HG02763 (cell line): ENCODE data around the gene ENTPD3.
"Not testable (repeated sequence)": the region's sequence is repeated elsewhere in the genome, so short reads cannot be mapped to it uniquely, and the experiment has no call there.

Experiments
- ATAC-seq: cut with Tn5 transposase; IDR thresholded peaks from one replicate; pipeline ENCODE4 v1.9.1; 2021; ENCODE audit warnings: mild to moderate bottlenecking, moderate library complexity; ENCODE audit not compliant: unreplicated experiment

ENTPD3 gene

DNA sequence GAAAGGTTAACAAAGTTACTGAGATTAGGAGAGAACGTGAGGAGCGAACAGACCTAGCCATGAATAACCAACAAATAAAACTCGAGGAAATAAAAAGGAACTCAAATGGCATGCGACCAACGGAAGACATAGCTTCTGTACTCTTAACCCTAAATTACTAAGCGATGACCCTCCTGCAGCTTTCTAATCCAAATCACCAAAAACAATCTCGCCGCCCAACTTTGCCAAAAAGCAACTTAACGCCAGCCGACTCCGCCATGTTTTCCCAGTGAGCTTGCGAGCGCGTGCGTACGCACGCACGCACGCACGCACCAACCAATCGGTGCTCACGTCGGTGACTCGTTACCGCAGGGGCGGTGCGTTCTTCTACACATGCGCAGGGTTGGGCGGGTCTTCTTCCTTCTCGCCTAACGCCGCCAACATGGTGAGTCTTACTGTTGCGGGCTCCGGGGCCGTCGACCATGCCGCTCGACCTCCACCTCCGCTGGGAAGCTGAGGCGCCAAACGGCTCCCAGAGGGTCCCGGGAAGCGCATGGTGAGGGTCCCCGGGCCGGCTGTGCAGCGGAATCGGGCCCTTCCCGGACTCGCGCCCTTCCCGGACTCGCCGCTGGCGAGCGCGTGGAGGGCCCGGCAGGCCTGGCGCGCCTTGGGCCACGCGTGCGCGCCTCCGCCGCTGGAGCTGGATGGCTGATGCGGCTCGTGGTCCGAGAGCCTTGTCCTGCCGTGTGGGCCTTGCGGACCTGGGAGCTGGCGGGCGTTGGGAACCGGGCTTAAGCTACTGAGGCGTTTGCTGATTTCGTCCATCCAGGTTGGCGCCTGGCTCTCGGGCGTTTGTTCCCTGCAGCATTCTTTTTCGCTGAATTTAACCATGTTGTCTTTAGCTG, 70.2 kb downstream of the ENTPD3 start, which contains the start of gene RPL14:
Gene RPL14, plus strand, starts transcription at position 400 of the 884 bp plus-strand sequence. Its CDS starts 133 bp downstream, at position 533.
- peak; percentile 69 for ATAC-seq

DNA sequence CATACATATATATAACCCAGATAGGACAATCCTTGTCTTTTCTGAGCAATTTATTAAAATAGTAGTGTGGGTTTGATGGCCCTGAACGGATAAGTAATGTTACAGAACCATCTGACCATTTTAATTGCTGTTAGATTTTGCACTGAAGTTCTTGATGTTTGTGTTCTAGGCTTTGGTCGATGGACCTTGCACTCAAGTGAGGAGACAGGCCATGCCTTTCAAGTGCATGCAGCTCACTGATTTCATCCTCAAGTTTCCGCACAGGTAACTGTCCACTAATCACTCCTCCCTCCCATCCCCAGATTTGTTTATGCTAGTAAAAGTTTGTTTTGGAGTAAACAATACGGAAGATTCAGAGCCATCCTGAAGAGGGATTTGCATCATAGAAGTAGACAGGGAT, 71.5 kb downstream of the ENTPD3 start:
- ATAC-seq: no peak

DNA sequence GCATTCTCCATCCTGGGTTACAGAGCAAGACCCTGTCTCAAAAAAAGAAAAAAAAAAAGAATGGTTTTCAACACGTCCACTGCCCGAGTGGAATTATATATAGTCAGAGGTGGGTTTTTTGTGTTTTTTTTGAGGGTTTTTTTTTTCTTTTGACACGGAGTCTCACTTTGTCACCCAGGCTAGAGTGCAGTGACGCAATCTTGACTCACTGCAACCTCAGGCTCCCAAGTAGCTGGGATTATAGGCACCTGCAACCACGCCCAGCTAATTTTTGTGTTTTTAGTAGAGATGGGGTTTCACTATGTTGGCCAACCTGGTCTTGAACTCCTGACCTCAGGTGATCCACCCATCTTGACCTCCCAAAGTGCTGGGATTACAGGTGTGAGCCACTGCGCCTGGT, 73.5 kb downstream of the ENTPD3 start:
- ATAC-seq: not testable (repeated sequence)

DNA sequence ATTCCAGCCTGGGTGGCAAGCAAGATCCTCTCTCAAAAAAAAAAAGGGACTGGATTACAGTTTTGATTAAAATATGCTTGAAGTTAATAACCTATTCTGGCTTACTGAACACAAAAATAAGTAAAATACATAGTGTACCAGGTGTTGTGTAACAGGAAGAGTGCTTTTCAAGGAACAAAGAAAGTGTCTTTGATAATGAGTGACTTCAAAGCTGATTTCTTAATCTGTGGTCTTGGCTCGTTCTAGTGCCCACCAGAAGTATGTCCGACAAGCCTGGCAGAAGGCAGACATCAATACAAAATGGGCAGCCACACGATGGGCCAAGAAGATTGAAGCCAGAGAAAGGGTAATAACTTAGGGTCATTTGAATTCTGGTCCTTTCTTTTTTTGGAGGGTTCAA, 74.2 kb downstream of the ENTPD3 start:
- ATAC-seq: no peak

DNA sequence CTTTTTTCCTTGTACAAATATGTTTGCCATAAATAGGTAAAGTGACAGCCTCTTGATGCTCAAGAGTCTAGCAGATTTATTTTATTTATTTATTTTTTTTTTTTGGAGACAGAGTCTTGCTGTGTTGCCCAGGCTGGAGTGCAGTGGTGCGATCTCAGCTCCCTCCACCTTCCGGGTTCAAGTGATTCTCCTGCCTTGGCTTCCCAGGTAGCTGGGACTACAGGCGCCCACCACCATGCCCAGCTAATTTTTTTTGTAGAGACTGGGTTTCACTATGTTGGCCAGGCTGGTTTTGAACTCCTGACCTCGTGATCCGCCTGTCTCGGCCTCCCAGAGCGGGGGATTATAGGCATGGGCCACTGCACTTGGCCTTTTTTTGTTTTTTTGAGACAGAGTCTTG, 75.9 kb downstream of the ENTPD3 start:
- not testable (repeated sequence) for ATAC-seq

DNA sequence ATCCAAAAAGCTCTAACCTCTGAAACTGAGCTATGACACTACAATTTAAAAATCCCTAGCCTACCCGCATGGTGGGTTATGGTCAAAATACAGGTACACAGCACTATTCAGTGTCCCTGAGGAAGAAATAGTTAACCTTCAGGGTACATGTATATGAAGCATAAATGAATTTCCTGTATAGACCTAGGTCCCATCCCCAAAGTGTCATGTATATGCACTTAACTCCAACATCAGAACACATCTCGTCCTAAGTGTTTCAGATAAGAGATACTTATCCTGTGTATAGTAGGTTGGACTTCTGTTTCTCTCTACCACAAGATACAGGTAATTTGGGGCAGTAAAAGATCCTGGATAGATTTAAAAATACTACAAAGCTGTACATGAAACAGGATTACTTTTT, 76.6 kb downstream of the ENTPD3 start:
- ATAC-seq: no peak

DNA sequence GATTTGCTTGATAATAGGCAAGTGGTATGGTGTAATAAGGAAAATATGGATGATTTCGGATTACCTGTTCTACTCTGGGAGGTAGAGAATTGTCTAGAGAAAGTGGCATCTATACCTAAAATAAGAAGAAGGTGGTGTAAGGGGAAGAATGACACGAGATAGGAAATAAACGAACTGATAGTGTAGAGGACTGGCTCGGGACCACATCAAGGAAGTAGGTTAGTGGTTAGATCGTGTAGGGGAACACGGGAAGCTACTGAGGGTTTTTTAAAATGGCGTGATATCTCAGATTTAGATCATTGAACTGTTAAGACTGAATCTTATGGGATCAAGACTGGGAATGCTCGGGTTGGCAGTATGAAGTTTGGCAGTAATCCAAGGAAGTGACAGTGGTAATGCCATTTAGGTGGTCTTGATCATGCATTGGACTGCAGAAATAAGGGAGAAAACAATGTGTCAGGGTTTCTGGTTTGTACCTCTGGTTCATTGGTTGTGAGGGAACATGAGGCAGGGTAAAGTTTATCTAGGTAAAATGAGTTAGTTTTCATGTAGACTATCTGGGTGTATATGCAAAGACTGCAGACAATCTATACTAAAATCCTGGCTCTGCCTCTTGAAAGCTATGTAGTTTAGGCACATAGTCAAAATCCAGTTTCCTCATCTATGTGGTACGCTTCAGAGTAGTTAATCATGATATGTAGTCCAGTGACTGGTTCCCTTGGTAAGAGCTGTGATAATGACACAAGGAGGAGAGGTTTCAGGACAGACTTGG, 77.5 kb downstream of the ENTPD3 start:
- no peak for ATAC-seq

DNA sequence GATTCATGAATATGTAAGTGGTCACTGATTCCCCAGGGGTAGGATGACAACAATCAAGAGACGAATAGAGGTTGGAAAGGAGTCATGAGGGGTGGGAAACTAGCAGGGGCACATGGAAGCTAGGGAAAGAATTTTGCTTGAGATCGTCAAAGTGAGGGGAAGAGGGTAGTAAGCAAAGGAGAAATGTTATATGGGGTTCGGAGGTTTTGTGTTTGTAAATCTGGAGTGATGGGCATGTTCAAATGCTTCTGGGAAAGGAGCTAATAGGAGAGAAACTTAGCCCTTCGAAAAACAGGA, 78.1 kb downstream of the ENTPD3 start:
- no peak for ATAC-seq

DNA sequence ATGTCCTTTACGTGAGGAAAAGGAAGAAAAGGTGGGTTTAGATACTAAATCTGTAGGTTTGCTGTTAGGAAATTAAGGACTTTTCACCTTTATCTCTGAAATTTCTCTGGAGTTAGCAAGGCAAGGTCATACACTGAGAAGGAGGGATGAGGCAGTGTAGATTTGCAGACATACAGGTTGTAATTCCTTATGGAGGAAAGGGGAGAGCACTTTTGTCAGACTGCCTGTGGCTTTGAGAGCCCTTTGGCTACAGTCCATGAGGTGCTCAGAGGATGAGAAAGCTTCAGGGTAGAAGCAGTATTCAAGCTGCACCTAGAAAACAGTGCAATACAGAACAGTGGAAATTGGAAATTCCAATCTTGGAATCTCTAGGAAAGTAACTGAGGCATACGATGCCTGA, 78.5 kb downstream of the ENTPD3 start:
- no peak for ATAC-seq

DNA sequence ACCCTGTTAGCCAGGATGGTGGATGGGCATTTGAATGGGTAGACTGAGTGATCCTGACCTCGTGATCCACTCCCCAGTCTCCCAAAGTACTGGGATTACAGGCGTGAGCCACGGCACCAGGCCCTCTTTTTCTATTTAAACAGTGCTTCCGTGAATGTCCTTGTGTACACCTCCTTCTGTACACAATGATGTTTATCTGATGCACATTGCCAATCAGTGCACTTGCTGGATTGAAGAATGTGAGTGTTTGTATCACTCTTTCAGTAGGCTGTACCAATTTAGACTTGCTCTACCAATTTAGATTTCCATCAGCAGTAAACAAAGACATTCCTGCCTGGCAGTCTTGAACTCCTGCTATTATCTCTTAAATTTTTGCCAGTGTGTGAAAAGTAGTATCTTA, 81.0 kb downstream of the ENTPD3 start:
- ATAC-seq: no peak

DNA sequence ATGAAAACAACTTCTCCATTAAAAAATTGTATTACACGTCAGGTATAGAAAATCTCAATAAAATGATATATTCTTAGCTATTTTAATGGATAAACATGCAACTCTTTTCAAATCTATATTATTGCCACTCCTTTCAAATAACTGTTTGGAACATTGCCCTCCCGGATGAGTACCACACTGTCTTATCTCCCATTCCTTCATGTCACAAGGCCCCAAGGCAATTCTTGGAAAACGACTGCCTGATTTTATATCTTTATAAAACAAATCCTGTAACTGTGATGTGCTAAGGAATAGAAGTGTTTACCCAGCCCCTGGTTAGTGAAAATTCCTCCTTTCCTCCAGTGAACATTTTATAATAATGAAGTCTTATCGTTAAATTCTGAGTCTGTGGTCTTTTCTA, 83.7 kb downstream of the ENTPD3 start:
- ATAC-seq: no peak

DNA sequence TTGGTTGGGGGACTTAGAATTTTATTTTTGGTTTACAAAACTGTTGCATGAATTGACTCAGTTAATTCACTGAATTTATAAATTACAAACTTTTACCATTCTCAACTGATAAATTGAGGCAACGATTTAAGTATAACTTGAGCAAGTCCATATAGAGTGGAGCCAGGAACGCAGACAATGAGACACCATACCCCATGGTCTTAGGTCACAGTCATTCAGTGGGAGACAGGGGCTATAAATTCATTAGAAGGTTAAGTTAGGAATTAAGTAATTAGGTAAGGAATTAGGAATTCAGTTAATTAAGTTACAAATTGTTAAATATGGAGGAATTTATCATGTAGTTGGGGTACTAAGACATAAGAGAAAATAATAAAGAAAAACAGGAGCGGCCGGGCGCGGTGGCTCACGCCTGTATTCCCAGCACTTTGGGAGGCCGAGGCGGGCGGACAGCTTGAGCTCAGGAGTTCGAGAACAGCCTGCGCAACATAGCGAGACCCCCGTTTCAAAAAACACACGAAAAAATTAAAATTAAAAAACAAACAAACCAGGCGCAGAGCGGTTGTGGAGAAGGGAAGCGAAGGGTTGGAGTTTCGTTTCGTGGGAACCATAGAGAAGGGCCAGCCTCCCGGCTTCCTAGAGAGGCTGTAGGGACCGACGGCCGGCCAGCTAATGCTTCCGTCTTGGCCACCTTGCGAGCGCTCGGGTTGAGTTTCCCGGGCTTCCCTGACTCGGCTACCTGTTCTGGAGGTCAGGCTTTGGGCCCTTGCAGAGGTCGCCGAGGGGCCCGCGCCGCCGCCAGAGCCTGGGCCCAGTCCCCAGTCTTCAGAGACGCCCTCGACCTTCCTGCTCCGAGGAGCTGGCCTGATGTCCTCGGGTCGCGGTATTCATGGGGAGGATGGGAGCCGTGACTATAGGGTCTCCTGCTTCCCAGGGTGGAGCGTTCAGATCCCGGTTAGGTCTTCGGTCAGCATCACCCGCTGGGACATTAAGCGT, 89.8 kb downstream of the ENTPD3 start, which contains the start of gene ZNF619:
Gene ZNF619, plus strand, starts transcription at position 645 of the 993 bp plus-strand sequence. CDS start 858 bp downstream, outside the sequence.
- peak; percentile 80 for ATAC-seq

DNA sequence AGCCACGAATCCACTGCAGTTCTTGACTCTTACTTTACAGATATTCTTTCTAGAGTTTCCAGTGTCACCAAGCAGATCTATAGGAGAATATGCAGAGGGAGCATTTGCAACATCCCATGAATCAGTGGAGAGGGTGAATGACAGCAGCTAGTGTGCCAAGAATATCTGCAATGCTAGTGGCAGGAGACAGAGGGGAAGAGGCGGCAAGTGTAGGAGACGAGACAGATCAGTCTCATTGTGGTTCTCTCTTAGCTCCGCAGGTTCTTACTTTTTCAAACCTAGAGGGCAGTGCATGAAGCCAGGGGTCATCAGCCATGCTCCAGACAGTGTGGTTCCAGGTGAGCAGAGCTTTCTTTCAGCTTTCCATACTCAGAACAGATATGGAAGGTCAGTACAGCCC, 90.7 kb downstream of the ENTPD3 start:
- ATAC-seq: no peak
